K562 (cell line): ENCODE data around the gene DYTN. TPM values are rescaled to one million over a fixed set of nuclear protein-coding genes. Genes with fewer than 3 reads are reported as not detected.

Source experiments
- ATAC-seq: fragments of 200-7000 bp; cut with Tn5 transposase; 3 replicates; pipeline ENCODE4 v1.9.1; 2020; ENCODE audit warnings: moderate library complexity
- BruUV-seq: library from RNA; stranded (reverse); fragments of 400-500 nt; replicated peaks from 2 replicates; lab custom pipeline; 2021; lab: Mats Ljungman, UMichigan
- CTCF ChIA-PET: fragments of 300-600 bp; formaldehyde crosslinking; extraction: SDS; loops from one replicate; lab custom pipeline; 2021; ENCODE audit warnings: low intra/inter-chr PET ratio; lab: Yijun Ruan, JAX
- POLR2A ChIA-PET: fragments of 300-600, 350-650 bp; sonication (Branson Sonifier 250); formaldehyde crosslinking; extraction: SDS; loops from one replicate; lab custom pipeline; 2021; ENCODE audit warnings: antibody characterized with exemption, inconsistent platforms; lab: Yijun Ruan, JAX
- DNase-seq, 4 experiments: peaks; one replicate each; pipeline versions ENCODE4 v3.0.0 to v3.0.0-alpha.2; 2011 to 2018; ENCODE audit warnings: low spot score in 3 of 4, mixed read lengths in 3 of 4; ENCODE audit errors: extremely low read depth in 1 of 4
- FAIRE-seq: peaks from 2 replicates; lab custom pipeline; 2011; peaks lifted over from hg19 to GRCh38; lab: Jason Lieb, UNC
- H2AFZ ChIP-seq: 2 replicates; pipeline ENCODE4 v1.6.0; 2011; ENCODE audit warnings: low read depth, low read length, control low read depth, inconsistent platforms
- H3K27ac ChIP-seq: fragments of 200-600 bp; 3 replicates; pipeline ENCODE4 v1.8.0; 2011; ENCODE audit warnings: low read depth, mild to moderate bottlenecking, control low read depth, inconsistent platforms, low read length, moderate library complexity, mixed read lengths; ENCODE audit errors: extremely low read depth
- H3K27me3 ChIP-seq, 2 experiments: fragments of 300-600 bp in 1 of 2; 2 replicates in 1 of 2; 3 replicates in 1 of 2; pipeline versions ENCODE4 v1.6.0 to v1.8.0; 2011; ENCODE audit warnings: inconsistent platforms in 2 of 2, low read length in 2 of 2, mild to moderate bottlenecking in 1 of 2, mixed read lengths in 1 of 2, moderate library complexity in 1 of 2; ENCODE audit not compliant: control insufficient read depth in 2 of 2, insufficient read depth in 2 of 2
- H3K36me3 ChIP-seq: fragments of 300-600 bp; 3 replicates; pipeline ENCODE4 v1.8.0; 2011; ENCODE audit warnings: mild to moderate bottlenecking, low read length, inconsistent platforms; ENCODE audit not compliant: control insufficient read depth, insufficient read depth
- H3K4me1 ChIP-seq, 2 experiments: fragments of 200-600 bp in 1 of 2; replicated peaks in 1 of 2; 2 replicates in 1 of 2; 3 replicates in 1 of 2; pipeline versions ENCODE4 v1.5.1 to v1.8.0; 2011; ENCODE audit warnings: inconsistent platforms in 2 of 2, low read length in 2 of 2, mild to moderate bottlenecking in 1 of 2, mixed read lengths in 1 of 2, moderate library complexity in 1 of 2; ENCODE audit not compliant: control insufficient read depth in 2 of 2, insufficient read depth in 2 of 2
- H3K4me2 ChIP-seq: 2 replicates; pipeline ENCODE4 v1.6.1; 2011; ENCODE audit warnings: low read length, control low read depth, inconsistent platforms, mixed read lengths; ENCODE audit not compliant: insufficient read depth
- H3K4me3 ChIP-seq: fragments of 200-600 bp; sonication (generic), shearing (Covaris generic); 2 replicates; pipeline ENCODE4 v1.5.1; 2016; ENCODE audit warnings: control low read depth, inconsistent platforms
- H3K79me2 ChIP-seq: fragments of 200-600 bp; 3 replicates; pipeline ENCODE4 v1.8.0; 2011; ENCODE audit warnings: low read length, inconsistent platforms; ENCODE audit not compliant: control insufficient read depth, insufficient read depth
- H3K9ac ChIP-seq, 2 experiments: 2 replicates each; pipeline versions ENCODE4 v1.6.0 to v1.6.1; 2011; ENCODE audit warnings: low read depth in 2 of 2, low read length in 2 of 2, control low read depth in 1 of 2, inconsistent platforms in 1 of 2, mild to moderate bottlenecking in 1 of 2, mixed read lengths in 1 of 2; ENCODE audit not compliant: insufficient read depth in 1 of 2
- H3K9me1 ChIP-seq: one replicate; pipeline ENCODE4 v1.6.0; 2011; ENCODE audit warnings: inconsistent platforms, mild to moderate bottlenecking, low read length, moderate library complexity; ENCODE audit not compliant: control insufficient read depth, insufficient read depth
- H3K9me3 ChIP-seq: replicated peaks from 2 replicates; pipeline ENCODE4 v1.5.1; 2011; ENCODE audit warnings: low read depth, low read length, inconsistent platforms; ENCODE audit not compliant: control insufficient read depth, insufficient read depth
- H4K20me1 ChIP-seq: replicated peaks from 2 replicates; pipeline ENCODE4 v1.6.1; 2011; ENCODE audit warnings: low read length, inconsistent platforms, mixed read lengths; ENCODE audit not compliant: control insufficient read depth, insufficient read depth
- ATF3 ChIP-seq, 2 experiments: fragments of 450-650 bp in 1 of 2; sonication (generic) in 1 of 2; formaldehyde crosslinking in 1 of 2; IDR thresholded peaks in 1 of 2; conservative IDR thresholded peaks in 1 of 2; 2 replicates each; pipeline versions ENCODE4 v1.6.1 to v1.8.1; 2016 to 2023; ENCODE audit warnings: mild to moderate bottlenecking in 2 of 2, moderate library complexity in 2 of 2, inconsistent platforms in 1 of 2, missing genetic modification reagents in 1 of 2
- C11orf30 ChIP-seq: fragments of 450-650 bp; IDR thresholded peaks from 2 replicates; pipeline ENCODE4 v1.6.1; 2016; ENCODE audit warnings: low read depth, mild to moderate bottlenecking
- CHD1 ChIP-seq: fragments of 200-600 bp; sonication (generic); IDR thresholded peaks from one replicate; pipeline ENCODE4 v1.6.1; 2012; ENCODE audit warnings: mild to moderate bottlenecking, moderate library complexity, low read length, inconsistent platforms
- FOXP1 ChIP-seq: sonication (generic); formaldehyde crosslinking; IDR thresholded peaks from 2 replicates; pipeline ENCODE4 v1.8.0; 2022; ENCODE audit warnings: mild to moderate bottlenecking, missing genetic modification reagents
- HNRNPK ChIP-seq: fragments of 200-400 bp; formaldehyde crosslinking; IDR thresholded peaks from one replicate; pipeline ENCODE4 v1.6.1; 2018; ENCODE audit warnings: mild to moderate bottlenecking, low read depth, low read length; ENCODE audit not compliant: poor library complexity, severe bottlenecking
- HNRNPUL1 ChIP-seq: fragments of 200-400 bp; formaldehyde crosslinking; IDR thresholded peaks from 2 replicates; pipeline ENCODE4 v1.6.1; 2017; ENCODE audit warnings: low read length
- MAFF ChIP-seq: IDR thresholded peaks from 2 replicates; pipeline ENCODE4 v1.6.1; 2012; ENCODE audit warnings: low read length, improper control_type of control experiment
- MECOM ChIP-seq: fragments of 250-450 bp; sonication (Bioruptor Pico); IDR thresholded peaks from 2 replicates; pipeline ENCODE4 v1.8.0; 2022; ENCODE audit warnings: inconsistent platforms
- MTA1 ChIP-seq: fragments of 450-650 bp; IDR thresholded peaks from 2 replicates; pipeline ENCODE4 v1.6.1; 2017; ENCODE audit warnings: borderline replicate concordance
- NCOA6 ChIP-seq: fragments of 450-650 bp; IDR thresholded peaks from 2 replicates; pipeline ENCODE4 v1.6.1; 2017; ENCODE audit warnings: mild to moderate bottlenecking
- NEUROD1 ChIP-seq: fragments of 150-350 bp; IDR thresholded peaks from 2 replicates; pipeline ENCODE4 v1.6.1; 2014; ENCODE audit warnings: borderline replicate concordance, low read length, low read depth; ENCODE audit not compliant: partially characterized antibody
- NFRKB ChIP-seq: fragments of 450-650 bp; IDR thresholded peaks from 2 replicates; pipeline ENCODE4 v1.6.1; 2016; ENCODE audit warnings: low read depth
- NR2C2 ChIP-seq, 2 experiments: fragments of 200-800 bp in 1 of 2; sonication (Bioruptor generic) in 1 of 2; sonication (generic) in 1 of 2; formaldehyde crosslinking in 1 of 2; IDR thresholded peaks; 2 replicates each; pipeline versions ENCODE4 v1.6.1 to v1.8.0; 2016 to 2022; ENCODE audit warnings: mild to moderate bottlenecking in 1 of 2, missing compliant biosample characterization in 1 of 2, missing genetic modification characterization in 1 of 2, missing genetic modification reagents in 1 of 2
- RBM17 ChIP-seq: fragments of 200-400 bp; formaldehyde crosslinking; IDR thresholded peaks from 2 replicates; pipeline ENCODE4 v1.6.1; 2017; ENCODE audit warnings: low read depth, mild to moderate bottlenecking, low read length, borderline replicate concordance
- RBM25 ChIP-seq: fragments of 200-400 bp; formaldehyde crosslinking; IDR thresholded peaks from 2 replicates; pipeline ENCODE4 v1.6.1; 2018; ENCODE audit warnings: low read length, low read depth, moderate library complexity; ENCODE audit not compliant: severe bottlenecking
- YY1 ChIP-seq, 3 experiments: IDR thresholded peaks; 2 replicates each; pipeline ENCODE4 v1.6.1; 2011; ENCODE audit warnings: low read length in 2 of 3, mild to moderate bottlenecking in 2 of 3, moderate library complexity in 2 of 3, borderline replicate concordance in 1 of 3, control low read depth in 1 of 3, low read depth in 1 of 3; ENCODE audit not compliant: insufficient read depth in 3 of 3, insufficient replicate concordance in 2 of 3, control insufficient read depth in 1 of 3, insufficient read length in 1 of 3; ENCODE audit errors: extremely low read depth in 1 of 3
- ZHX1 ChIP-seq: fragments of 150-350 bp; conservative IDR thresholded peaks from 2 replicates; pipeline ENCODE4 v1.6.1; 2014; ENCODE audit warnings: low read length
- WGBS: fragments of 100-300 bp; shearing (Covaris generic); methylation state at CpG from one replicate; pipeline ENCODE4 v1.1.6; 2016; ENCODE audit warnings: low coverage, mixed read lengths; ENCODE audit not compliant: insufficient coverage; ENCODE audit errors: missing lambda C conversion rate; 5-methylcytosine and 5-hydroxymethylcytosine counted together
- in situ Hi-C: fragments of 300-500 bp; cut with MboI; formaldehyde crosslinking; loops from 4 replicates; pipeline ENCODE4 v1.15.0; 2018; ENCODE audit warnings: inconsistent platforms, mixed read lengths
- intact Hi-C: fragments of 100-400 bp; cut with micrococcal nuclease; formaldehyde crosslinking; loops from 2 replicates; pipeline ENCODE4 v1.14.2; 2022
- polyA plus RNA-seq, 8 experiments: library from polyadenylated mRNA; depleted of rRNA in 4 of 8; stranded (reverse) in 5 of 8; unstranded in 3 of 8; fragments of >200 nt; fragmentation: Nextera tagmentation in 2 of 8; fragmentation: Illumina TruSeq in 1 of 8; extraction: Ambion mirVana in 2 of 8; extraction: Trizol in 1 of 8; gene quantifications; 2 replicates each; pipeline versions ENCODE4 v1.2.1 to v1.2.3, GENCODE V29; 2011 to 2014; ENCODE audit warnings: inconsistent platforms in 1 of 8, missing spikeins in 1 of 8
- total RNA-seq, 7 experiments: library from RNA; depleted of rRNA in 6 of 7; stranded (reverse); fragments of >200 nt in 6 of 7; fragmentation: Illumina TruSeq in 2 of 7; extraction: Trizol in 2 of 7; gene quantifications; 2 replicates each; pipeline versions ENCODE4 v1.2.1 to v1.2.3, GENCODE V29; 2011 to 2021; ENCODE audit warnings: low replicate concordance in 1 of 7

DYTN gene
- total and polyA plus RNA-seq, 9 of the 15 experiments (the other 6 are each of a cell fraction or from before 2014, with no cell fraction given) = not detected

- FAIRE-seq = peak; percentile 90
- Histone ChIP-seq H3K4me2 (peak within 1 kb of the TSS; percentile 87), H3K27me3 (no peaks in the 10 kb centered on the region), H3K27ac (peak within 1 kb of the TSS; percentile 91), H3K9me1 (no peaks in the 10 kb centered on the region), H3K4me3 (peak within 1 kb of the TSS; percentile 57), H2AFZ (peak within 1 kb of the TSS; percentile 100), H3K4me1 (peaks cover 3% of the 10 kb centered on the region in 2 experiments; a peak in 3 of 5 replicates), H3K36me3 (peaks cover 35% of the 10 kb centered on the region), H4K20me1 (no peaks in the 10 kb centered on the region), H3K9me3 (no peaks in the 10 kb centered on the region), H3K79me2 (peaks cover 38% of the 10 kb centered on the region), H3K9ac (peak within 1 kb of the TSS; percentile 91 to 94)
- intact Hi-C loops (no loop called here), in situ Hi-C loops (no loop called here)
- under 1% methylated on average over 37 of the region's 46 CpGs for WGBS
- DNase-seq = peak; percentile 72 to 84 (median 77)
- no TSS peak for BruUV-seq
- peak; percentile 96 for ATAC-seq
- CTCF ChIA-PET = no interaction called here
- POLR2A ChIA-PET = interaction anchor here (0.5 to 0.6 kb wide), 2 partner anchors 138 to 765 kb away, joined by 3 to 5 read pairs; no protein-coding TSS in a partner anchor
- TF ChIP-seq FOXP1 (CRISPR knock-in tag) (peak; percentile 69; the same call in 1 of the 2 replicates), HNRNPK (no peak), MAFF (0 out of 2 replicates have a peak, but pooled peaks have one; percentile 34), HNRNPUL1 (no peak), RBM17 (no peak), RBM25 (peak; percentile 68), MTA1 (no peak), C11orf30 (peak; percentile 96), NFRKB (peak; percentile 93), ATF3 (IDR thresholded peaks at IDR 0.05) (peak; percentile 74), ATF3 (CRISPR knock-in tag; conservative IDR thresholded peaks at IDR 0.05) (no peak), YY1 (IDR thresholded peaks at IDR 0.05; ENCODE audit: borderline replicate concordance in 1 of 3, control insufficient read depth in 1 of 3, extremely low read depth in 1 of 3, insufficient read depth in 3 of 3, insufficient read length in 1 of 3, insufficient replicate concordance in 2 of 3, low read depth in 1 of 3, low read length in 2 of 3) (peak; percentile 72 to 95 (median 89)), CHD1 (no peak), MECOM (CRISPR knock-in tag) (no peak), ZHX1 (0 out of 2 replicates have a peak, but pooled peaks have one; percentile 28), NEUROD1 (peak; percentile 81), NR2C2 (CRISPR knock-in tag; IDR thresholded peaks at IDR 0.05) (no peak), NR2C2 (tag; IDR thresholded peaks at IDR 0.05) (peak; percentile 92), NCOA6 (no peak)
These were observed 47.3 kb upstream of the DYTN start, which contains the start of the genes FASTKD2 and MDH1B for GRCh38 chr2:206765242-206766056. Gene FASTKD2, plus strand, starts transcription at chr2:206765606. Its CDS starts 1,088 bp downstream, at chr2:206766694. Gene MDH1B, minus strand, starts transcription at chr2:206765328. Its CDS starts 57 bp downstream, at chr2:206765271.
